SIG-M5 treated with dmso at 0.1 percent for 504 hours (cell line): ENCODE data around the gene KLHL17.

Experiments
- DNase-seq: peaks from one replicate; lab custom pipeline; 2025; ENCODE audit not compliant: unreplicated experiment; lab: John Stamatoyannopoulos, UW

Gene KLHL17

GRCh38 chr1:960363-961131 is at the start of gene KLHL17:
Gene KLHL17, plus strand, starts transcription at chr1:960584. Its CDS starts 110 bp downstream, at chr1:960694.
- DNase-seq: peak; percentile 41

- DNase-seq: no peak
These were observed 49.3 kb upstream of the KLHL17 start for GRCh38 chr1:910881-911721.

- DNase-seq: no peak
These were observed 48.3 kb upstream of the KLHL17 start for GRCh38 chr1:911875-912739.

- no peak for DNase-seq
These were observed 47.6 kb upstream of the KLHL17 start for GRCh38 chr1:912740-913301.

- DNase-seq: no peak
These were observed 46.8 kb upstream of the KLHL17 start for GRCh38 chr1:913491-914130.

- no peak for DNase-seq
These were observed 46.1 kb upstream of the KLHL17 start for GRCh38 chr1:914131-914890.

- DNase-seq: no peak
These were observed 45.5 kb upstream of the KLHL17 start for GRCh38 chr1:914891-915280.

GRCh38 chr1:915295-916172 is 44.9 kb upstream of the KLHL17 start:
- DNase-seq: no peak

- no peak for DNase-seq
These were observed 44.0 kb upstream of the KLHL17 start for GRCh38 chr1:916173-917075.

- DNase-seq: no peak
These were observed 43.3 kb upstream of the KLHL17 start for GRCh38 chr1:917076-917459.

GRCh38 chr1:917466-918091 is 42.8 kb upstream of the KLHL17 start:
- no peak for DNase-seq

- DNase-seq: no peak
These were observed 42.0 kb upstream of the KLHL17 start for GRCh38 chr1:918353-918752.

GRCh38 chr1:918843-919242 is 41.5 kb upstream of the KLHL17 start:
- no peak for DNase-seq

GRCh38 chr1:919271-919872 is 41.0 kb upstream of the KLHL17 start:
- DNase-seq: no peak

- no peak for DNase-seq
These were observed 40.4 kb upstream of the KLHL17 start for GRCh38 chr1:920010-920409.

- DNase-seq: no peak
These were observed 39.9 kb upstream of the KLHL17 start for GRCh38 chr1:920521-920920.
